Activated naive CD8-positive, alpha-beta T cell treated with anti-CD3 and anti-CD28 coated beads, Interleukin-2, amount 10 ng/mL, durations not matched to agents 7 days and 5 days (primary cell): ENCODE results near the gene PDP2. TPM values are rescaled to one million over a fixed set of nuclear protein-coding genes. Genes with fewer than 3 reads are reported as not detected.
"Not testable (repeated sequence)": the region's sequence is repeated elsewhere in the genome, so short reads cannot be mapped to it uniquely, and the experiment has no call there.

Experiments used
- ATAC-seq: fragments of 150-1000 bp; cut with Tn5 transposase; one replicate; pipeline ENCODE4 v1.10.0; 2021; ENCODE audit warnings: low read depth, moderate library complexity
- POLR2A ChIA-PET: fragments of 350-600 bp; sonication (Branson Sonifier 250); formaldehyde crosslinking; loops from one replicate; lab custom pipeline; 2021; ENCODE audit warnings: antibody characterized with exemption; lab: Charles Lee
- DNase-seq: peaks from one replicate; pipeline ENCODE4 v3.0.0; 2021
- H3K27ac Mint-ChIP-seq: one replicate; pipeline ENCODE4 v1.8.0; 2022; ENCODE audit warnings: mild to moderate bottlenecking, mixed read lengths
- H3K27me3 Mint-ChIP-seq: one replicate; pipeline ENCODE4 v1.8.0; 2022; ENCODE audit warnings: mild to moderate bottlenecking, moderate library complexity, mixed read lengths
- H3K36me3 Mint-ChIP-seq: one replicate; pipeline ENCODE4 v1.8.0; 2021; ENCODE audit warnings: mild to moderate bottlenecking, mixed read lengths
- H3K4me1 Mint-ChIP-seq: one replicate; pipeline ENCODE4 v1.8.0; 2021; ENCODE audit warnings: mixed read lengths
- H3K4me3 Mint-ChIP-seq: one replicate; pipeline ENCODE4 v1.8.0; 2022; ENCODE audit warnings: mild to moderate bottlenecking, moderate library complexity, mixed read lengths
- H3K9me3 Mint-ChIP-seq: one replicate; pipeline ENCODE4 v1.8.0; 2021; ENCODE audit warnings: mixed read lengths
- total RNA-seq, 2 experiments: library from RNA; stranded (reverse); gene quantifications; one replicate each; pipeline ENCODE4 v1.2.3, GENCODE V29; 2021

PDP2 gene
- total RNA-seq, 2 experiments from 2014 or later: 26.6 TPM

DNA sequence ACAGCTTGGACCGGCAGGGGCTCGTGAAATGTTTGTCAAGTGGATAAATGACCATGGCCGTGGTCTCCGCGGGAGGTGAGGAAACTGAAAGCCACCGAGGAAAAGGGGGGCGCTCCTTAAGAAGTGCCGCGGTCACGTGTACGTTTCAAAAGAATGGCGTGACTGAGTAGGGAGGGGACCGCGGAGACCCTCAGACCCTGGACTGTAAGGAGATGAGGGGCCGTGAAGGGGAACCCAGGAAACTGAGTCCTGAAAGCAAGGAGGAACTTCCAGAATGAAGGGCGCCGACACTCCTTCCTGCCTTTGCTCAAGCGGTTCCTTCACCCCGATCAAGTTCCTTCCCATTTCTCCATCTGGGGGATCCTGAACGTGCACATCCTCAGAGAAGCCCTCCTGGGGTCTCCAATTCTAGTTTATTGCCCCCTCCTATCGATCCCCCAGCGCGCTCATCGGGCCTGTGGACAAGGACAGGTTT lies 54.6 kb downstream of the PDP2 start:
- ATAC-seq, DNase-seq, H3K9me3 Mint-ChIP-seq, H3K27me3 Mint-ChIP-seq: not testable (repeated sequence)
- Mint-ChIP-seq H3K36me3 (peaks cover 14% of the 10 kb centered on the region), H3K27ac (peak overlapping the region; percentile 96), H3K4me3 (peak overlapping the region; percentile 97), H3K4me1 (peaks cover 34% of the 10 kb centered on the region)
- POLR2A ChIA-PET: interaction anchor here (0.6 to 1.0 kb wide), 2 partner anchors 9 to 546 kb away, joined by 3 read pairs; partner anchors contain the start of gene ATP6V0D1

DNA sequence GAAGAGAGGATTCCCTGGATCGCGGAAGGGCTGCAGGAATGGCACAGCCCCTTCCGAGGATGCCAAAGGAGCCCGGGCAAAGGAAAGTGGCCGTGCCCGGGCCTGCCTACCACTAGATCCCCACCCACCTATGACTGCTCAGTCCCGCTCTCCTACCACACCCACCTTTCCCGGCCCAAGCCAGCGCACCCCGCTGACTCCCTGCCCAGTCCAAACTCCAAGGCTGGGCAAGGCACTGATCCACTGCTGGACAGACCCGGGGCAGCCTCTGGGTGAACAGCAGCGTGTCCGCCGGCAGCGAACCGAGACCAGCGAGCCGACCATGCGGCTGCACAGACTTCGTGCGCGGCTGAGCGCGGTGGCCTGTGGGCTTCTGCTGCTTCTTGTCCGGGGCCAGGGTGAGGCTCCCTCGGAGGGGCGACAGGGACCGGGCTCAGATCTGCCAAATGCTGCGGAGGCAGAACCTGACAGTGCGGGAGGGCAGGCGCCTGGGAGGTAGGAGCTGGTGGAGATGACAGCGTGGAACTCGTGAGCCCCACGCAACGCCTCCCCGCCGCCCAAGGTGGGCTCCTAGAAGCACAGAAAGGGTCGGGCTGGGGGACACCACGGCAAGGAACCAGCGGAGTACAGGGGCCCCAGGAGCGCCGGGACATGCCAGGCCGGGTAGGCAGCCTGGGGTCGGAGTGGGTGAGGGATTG lies 55.1 kb downstream of the PDP2 start, which contains the start of gene CES2:
TSS of gene CES2 (plus strand) at position 203 of the 698 bp plus-strand sequence. CDS start at position 323, 120 bp downstream.
- no peaks in the 10 kb centered on the region for H3K27me3 Mint-ChIP-seq
- H3K36me3 Mint-ChIP-seq: peaks cover 14% of the 10 kb centered on the region
- peak within 1 kb of the TSS; percentile 96 for H3K27ac Mint-ChIP-seq
- peak within 1 kb of the TSS; percentile 97 for H3K4me3 Mint-ChIP-seq
- DNase-seq (no peak), ATAC-seq (no peak)
- POLR2A ChIA-PET: interaction anchor here (1.0 kb wide), 1 partner anchor 8 kb away, joined by 3 read pairs; no protein-coding TSS in a partner anchor
- no peaks in the 10 kb centered on the region for H3K9me3 Mint-ChIP-seq
- H3K4me1 Mint-ChIP-seq: peaks cover 34% of the 10 kb centered on the region

DNA sequence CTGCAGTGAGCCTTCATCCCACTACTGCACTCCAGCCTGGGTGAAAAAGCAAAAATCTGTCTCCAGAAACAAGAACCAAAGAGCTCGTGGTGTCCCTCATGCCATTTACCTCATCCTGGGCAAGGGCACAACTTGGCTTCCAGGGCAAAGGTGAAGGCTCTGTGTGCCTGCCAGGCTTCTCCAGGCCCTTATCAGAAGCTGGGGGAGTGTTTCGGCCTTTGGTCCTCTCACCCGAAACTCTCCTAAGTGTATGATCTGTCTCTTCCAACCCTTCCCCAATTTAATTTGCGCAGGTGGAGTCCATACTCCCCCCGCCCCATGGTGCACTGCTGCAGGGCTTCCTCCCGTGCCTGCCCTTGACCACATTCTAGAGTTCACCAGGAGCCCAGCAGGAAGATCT lies 56.1 kb downstream of the PDP2 start:
- Mint-ChIP-seq H3K4me1 (peaks cover 34% of the 10 kb centered on the region), H3K4me3 (peak overlapping the region; percentile 21), H3K36me3 (peaks cover 15% of the 10 kb centered on the region), H3K27me3 (no peaks in the 10 kb centered on the region), H3K9me3 (no peaks in the 10 kb centered on the region), H3K27ac (peak overlapping the region; percentile 56)
- DNase-seq (no peak), ATAC-seq (no peak)
- POLR2A ChIA-PET: interaction anchor here (0.6 to 1.0 kb wide), 2 partner anchors 18 to 109 kb away, joined by 3 to 5 read pairs; partner anchors contain the start of gene CDH16

DNA sequence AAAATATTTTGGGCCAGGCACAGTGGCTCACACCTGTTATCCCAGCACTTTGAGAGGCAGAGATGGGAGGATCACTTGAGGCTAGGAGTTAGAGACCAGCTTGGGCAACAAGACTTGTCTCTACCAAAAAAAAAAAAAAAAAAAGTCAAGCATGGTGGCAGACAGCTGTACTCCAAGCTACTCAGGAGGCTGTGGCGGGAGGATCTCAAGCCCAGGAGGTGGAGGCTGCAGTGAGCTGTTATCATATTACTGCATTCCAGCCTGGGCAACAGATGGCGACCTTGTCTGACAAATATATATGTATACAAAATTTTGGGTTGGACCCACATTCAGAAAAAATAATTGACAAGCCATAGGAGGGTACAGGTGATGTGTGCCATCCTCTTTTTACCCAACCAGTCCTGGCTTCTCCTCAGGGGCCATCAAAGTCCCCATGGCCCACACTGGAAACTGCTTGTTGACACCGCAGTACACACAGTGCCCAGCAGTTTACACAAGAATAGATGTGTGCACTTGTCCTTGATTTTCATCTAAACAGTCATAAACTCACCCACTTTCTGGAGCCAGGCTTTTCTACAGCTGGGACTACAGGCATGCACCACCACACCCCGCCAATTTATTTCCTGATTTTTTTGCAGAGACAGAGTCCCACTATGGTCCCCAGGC lies 56.7 kb downstream of the PDP2 start:
- H3K4me3 Mint-ChIP-seq: no peak overlapping the region
- ATAC-seq: no peak
- H3K36me3 Mint-ChIP-seq: peaks cover 17% of the 10 kb centered on the region
- no peak for DNase-seq
- peak overlapping the region; percentile 56 for H3K27ac Mint-ChIP-seq
- peaks cover 33% of the 10 kb centered on the region for H3K4me1 Mint-ChIP-seq
- no peaks in the 10 kb centered on the region for H3K9me3 Mint-ChIP-seq
- no peaks in the 10 kb centered on the region for H3K27me3 Mint-ChIP-seq
- POLR2A ChIA-PET: interaction anchor here (0.6 to 1.0 kb wide), 3 partner anchors 19 to 204 kb away, joined by 3 to 5 read pairs (median 4); partner anchors contain the start of gene CDH16

DNA sequence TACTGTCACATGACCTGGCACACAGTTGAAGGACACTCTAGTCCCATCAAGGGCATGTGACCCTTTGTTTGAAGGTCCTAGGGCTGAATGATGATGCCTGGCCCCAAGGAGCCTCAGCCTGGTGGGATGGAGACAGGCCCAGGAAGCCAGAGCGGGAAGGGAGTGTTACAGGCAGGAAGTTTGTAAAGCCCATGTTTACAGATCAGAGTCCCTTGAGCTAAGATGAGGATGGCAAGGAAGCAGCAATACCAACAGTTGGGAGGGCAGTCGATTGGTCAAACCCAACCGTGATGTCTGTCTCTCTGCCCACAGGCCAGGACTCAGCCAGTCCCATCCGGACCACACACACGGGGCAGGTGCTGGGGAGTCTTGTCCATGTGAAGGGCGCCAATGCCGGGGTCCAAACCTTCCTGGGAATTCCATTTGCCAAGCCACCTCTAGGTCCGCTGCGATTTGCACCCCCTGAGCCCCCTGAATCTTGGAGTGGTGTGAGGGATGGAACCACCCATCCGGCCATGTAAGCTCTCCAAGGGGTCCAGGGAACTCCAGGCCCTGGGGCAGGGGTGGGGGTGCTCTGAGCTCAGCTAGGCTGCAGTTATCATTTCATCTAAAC lies 57.5 kb downstream of the PDP2 start:
- Mint-ChIP-seq H3K36me3 (peaks cover 15% of the 10 kb centered on the region), H3K27me3 (no peaks in the 10 kb centered on the region), H3K27ac (no peak overlapping the region), H3K4me3 (no peak overlapping the region), H3K4me1 (peaks cover 27% of the 10 kb centered on the region), H3K9me3 (no peaks in the 10 kb centered on the region)
- no peak for ATAC-seq
- POLR2A ChIA-PET: no interaction called here
- DNase-seq: no peak

DNA sequence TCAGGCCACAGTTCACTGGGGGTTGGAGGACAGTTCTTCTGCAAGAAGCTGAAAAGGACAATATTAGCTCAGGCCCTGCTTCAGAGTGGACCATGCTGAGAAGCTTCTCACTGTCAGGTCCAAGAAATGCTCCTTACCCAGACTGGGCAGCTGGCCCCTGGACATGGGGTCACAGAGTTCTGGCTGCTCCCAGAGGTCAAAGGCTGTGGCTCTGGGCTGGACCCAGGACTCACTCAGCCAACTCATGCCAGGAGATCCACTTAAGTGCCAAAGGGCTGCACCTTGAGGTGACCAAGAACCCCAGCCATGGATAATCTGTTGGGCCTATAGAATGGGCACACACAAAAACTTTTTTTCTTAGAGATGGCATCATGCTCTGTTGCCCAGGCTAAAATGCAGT lies 59.1 kb downstream of the PDP2 start:
- Mint-ChIP-seq H3K9me3 (no peaks in the 10 kb centered on the region), H3K4me3 (no peak overlapping the region), H3K4me1 (peaks cover 17% of the 10 kb centered on the region), H3K36me3 (peaks cover 8% of the 10 kb centered on the region), H3K27me3 (no peaks in the 10 kb centered on the region), H3K27ac (no peak overlapping the region)
- DNase-seq (no peak), ATAC-seq (no peak)
- POLR2A ChIA-PET: no interaction called here

DNA sequence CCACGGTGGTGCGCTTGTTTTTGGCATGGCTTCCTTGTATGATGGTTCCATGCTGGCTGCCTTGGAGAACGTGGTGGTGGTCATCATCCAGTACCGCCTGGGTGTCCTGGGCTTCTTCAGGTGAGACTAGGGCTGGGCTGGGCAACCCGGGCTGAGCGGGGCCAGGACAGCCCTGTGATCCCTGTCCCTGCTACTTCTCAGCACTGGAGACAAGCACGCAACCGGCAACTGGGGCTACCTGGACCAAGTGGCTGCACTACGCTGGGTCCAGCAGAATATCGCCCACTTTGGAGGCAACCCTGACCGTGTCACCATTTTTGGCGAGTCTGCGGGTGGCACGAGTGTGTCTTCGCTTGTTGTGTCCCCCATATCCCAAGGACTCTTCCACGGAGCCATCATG lies 59.9 kb downstream of the PDP2 start:
- ATAC-seq: no peak
- Mint-ChIP-seq H3K27me3 (no peaks in the 10 kb centered on the region), H3K4me3 (no peak overlapping the region), H3K9me3 (no peaks in the 10 kb centered on the region), H3K27ac (no peak overlapping the region), H3K36me3 (peaks cover 7% of the 10 kb centered on the region), H3K4me1 (peaks cover 14% of the 10 kb centered on the region)
- DNase-seq: no peak
- POLR2A ChIA-PET: no interaction called here

Other genes starting within 250 kb of the PDP2 start
- 1 to 10 TPM; 1.3 to 2.0 TPM for gene CMTM4, start 183.8 kb upstream of the PDP2 start, total RNA-seq
- 10 to 100 TPM; 66.3 to 70.5 TPM for gene DYNC1LI2, start 128.9 kb upstream of the PDP2 start, total RNA-seq
- not detected for gene TERB1, start 78.9 kb upstream of the PDP2 start, total RNA-seq
- gene NAE1, start 49.5 kb upstream of the PDP2 start, total RNA-seq: 10 to 100 TPM; 70.7 to 77.0 TPM
- not detected for gene CA7, start 36.1 kb upstream of the PDP2 start, total RNA-seq
- not detected for gene CDH16, start 38.4 kb downstream of the PDP2 start, total RNA-seq
- under 1 TPM; 0.60 to 0.61 TPM for gene RRAD, start 45.0 kb downstream of the PDP2 start, total RNA-seq
- gene CIAO2B, start 53.9 kb downstream of the PDP2 start, total RNA-seq: 100 to 1,000 TPM in 1 of 2 experiments, 10 to 100 TPM in 1; 98.0 to 106 TPM
- gene CES2, start 55.0 kb downstream of the PDP2 start, total RNA-seq: 10 to 100 TPM; 45.4 to 46.4 TPM
- 1 to 10 TPM; 4.8 to 8.3 TPM for gene CES3, start 80.8 kb downstream of the PDP2 start, total RNA-seq
- gene CES4A, start 108.1 kb downstream of the PDP2 start, total RNA-seq: 10 to 100 TPM; 16.2 to 17.5 TPM
- gene CBFB, start 148.6 kb downstream of the PDP2 start, total RNA-seq: 100 to 1,000 TPM; 193 to 198 TPM
- gene PHAF1, start 229.4 kb downstream of the PDP2 start, total RNA-seq: 10 to 100 TPM; 16.6 to 17.3 TPM